ENCODE results near the gene PANK2. TPM values are rescaled to one million over a fixed set of nuclear protein-coding genes. Genes with fewer than 3 reads are reported as not detected.

Gene PANK2
- total RNA-seq, 1 experiment from 2014 or later = 41.6 TPM

- no peak for DNase-seq (ENCODE audit: low read depth, low spot score)
- Histone ChIP-seq H3K9me2 (ENCODE audit: insufficient read depth) (no peaks in the 10 kb centered on the region), H3K9me3 (ENCODE audit: control insufficient read depth in 1 of 2, insufficient read depth in 1 of 2, low read depth in 1 of 2, low read length in 2 of 2) (no peaks in the 10 kb centered on the region), H3K4me2 (ENCODE audit: low read length) (no peak overlapping the region), H2AFZ (ENCODE audit: low read depth, low read length, poor library complexity, severe bottlenecking) (no peak overlapping the region), H3K4me1 (ENCODE audit: control insufficient read depth in 1 of 2, insufficient read depth in 2 of 2, low read length in 2 of 2) (peaks cover 30 to 51% of the 10 kb centered on the region in 2 experiments), H3K36me3 (ENCODE audit: control insufficient read depth in 1 of 2, insufficient read depth in 2 of 2, low read length in 2 of 2) (no peaks in the 10 kb centered on the region; a peak in 1 of 4 replicates), H3K27ac (ENCODE audit: low read depth, low read length) (no peak overlapping the region), H3K27me3 (ENCODE audit: insufficient read depth, low read length) (no peaks in the 10 kb centered on the region), H4K20me1 (ENCODE audit: insufficient read depth) (peaks cover 41% of the 10 kb centered on the region), H3K4me3 (replicated peaks in 1 of 2; ENCODE audit: low read depth in 1 of 2, low read length in 2 of 2) (no peak overlapping the region), H3K79me2 (ENCODE audit: insufficient read depth, low read length) (peaks cover 100% of the 10 kb centered on the region), H3K9ac (ENCODE audit: low read length) (no peak overlapping the region)
- RAD21 ChIA-PET (ENCODE audit: low non-redundant PET in 1 of 2, low total read pairs in 2 of 2, uncharacterized antibody in 2 of 2, unreplicated experiment in 2 of 2) = no interaction called here
- POLR2A ChIA-PET = interaction anchor here (1.6 kb wide), 1 partner anchor 49 kb away, joined by 5 read pairs; no protein-coding TSS in a partner anchor
- intact Hi-C loops (cut with micrococcal nuclease) = loop anchor here (1.0 kb wide), 1 partner anchor 47 kb away; no protein-coding TSS in a partner anchor
- TF ChIP-seq FOSL1 (IDR thresholded peaks at IDR 0.05; ENCODE audit: low read depth) (no peak), ZFX (IDR thresholded peaks at IDR 0.05) (no peak)
- ATAC-seq = no peak
- CTCF ChIA-PET = interaction anchor here (0.9 to 4.2 kb wide), 2 partner anchors 47 to 116 kb away, joined by 4 to 43 read pairs; partner anchors contain the start of gene CENPB
- no TSS peak for BruUV-seq (replicated peaks)
Observed at GRCh38 chr20:3902446-3902845, 13.3 kb downstream of the PANK2 start.

GRCh38 chr20:3904224-3904623 lies 15.0 kb downstream of the PANK2 start:
- TF ChIP-seq ZBTB33 (IDR thresholded peaks at IDR 0.05; ENCODE audit: extremely low read depth, insufficient replicate concordance, low read length) (no peak), SIN3A (IDR thresholded peaks at IDR 0.05; ENCODE audit: low read depth) (no peak), ATF3 (IDR thresholded peaks at IDR 0.05) (no peak), ELF1 (IDR thresholded peaks at IDR 0.05; ENCODE audit: borderline replicate concordance, low read depth) (no peak), POLR2AphosphoS5 (IDR thresholded peaks at IDR 0.05; ENCODE audit: low read depth, low read length) (no peak)
- peaks cover 39% of the 10 kb centered on the region; the same call in 1 of the 2 replicates for H4K20me1 ChIP-seq (ENCODE audit: insufficient read depth)
- peaks cover 100% of the 10 kb centered on the region for H3K79me2 ChIP-seq (ENCODE audit: insufficient read depth, low read length)
- intact Hi-C loops (cut with micrococcal nuclease) = no loop called here
- no peaks in the 10 kb centered on the region for H3K9me3 ChIP-seq (ENCODE audit: control insufficient read depth in 1 of 2, insufficient read depth in 1 of 2, low read depth in 1 of 2, low read length in 2 of 2)
- H3K4me2 ChIP-seq (ENCODE audit: low read length) = no peak overlapping the region
- POLR2A ChIA-PET = no interaction called here
- DNase-seq (ENCODE audit: low read depth, low spot score) = no peak
- peaks cover 19 to 35% of the 10 kb centered on the region in 2 experiments for H3K4me1 ChIP-seq (ENCODE audit: control insufficient read depth in 1 of 2, insufficient read depth in 2 of 2, low read length in 2 of 2)
- CTCF ChIA-PET = no interaction called here
- H3K9ac ChIP-seq (ENCODE audit: low read length) = no peak overlapping the region
- no TSS peak for BruUV-seq (replicated peaks)
- no peaks in the 10 kb centered on the region for H3K9me2 ChIP-seq (ENCODE audit: insufficient read depth)
- no peak for ATAC-seq
- H3K27ac ChIP-seq (ENCODE audit: low read depth, low read length) = no peak overlapping the region
- H3K27me3 ChIP-seq (ENCODE audit: insufficient read depth, low read length) = no peaks in the 10 kb centered on the region
- peaks cover 15% of the 10 kb centered on the region in 2 experiments; a peak in 3 of 4 replicates for H3K36me3 ChIP-seq (ENCODE audit: control insufficient read depth in 1 of 2, insufficient read depth in 2 of 2, low read length in 2 of 2)
- RAD21 ChIA-PET (ENCODE audit: low non-redundant PET in 1 of 2, low total read pairs in 2 of 2, uncharacterized antibody in 2 of 2, unreplicated experiment in 2 of 2) = no interaction called here
- no peak overlapping the region for H3K4me3 ChIP-seq (replicated peaks in 1 of 2; ENCODE audit: low read depth in 1 of 2, low read length in 2 of 2)
- H2AFZ ChIP-seq (ENCODE audit: low read depth, low read length, poor library complexity, severe bottlenecking) = no peak overlapping the region
